Nephron (organoid): ENCODE measurements around the gene MYLIP.

ENCODE experiments used
- H3K27ac Mint-ChIP-seq, 3 experiments: 2 replicates each; pipeline ENCODE4 v1.8.0; 2020; ENCODE audit warnings: mixed read lengths in 3 of 3, mild to moderate bottlenecking in 2 of 3, moderate library complexity in 1 of 3
- H3K27me3 Mint-ChIP-seq: 2 replicates; pipeline ENCODE4 v1.8.0; 2021; ENCODE audit warnings: low read depth, mild to moderate bottlenecking, moderate library complexity, mixed read lengths
- H3K36me3 Mint-ChIP-seq: 2 replicates; pipeline ENCODE4 v1.8.0; 2020; ENCODE audit warnings: low read depth, mixed read lengths
- H3K4me1 Mint-ChIP-seq: 2 replicates; pipeline ENCODE4 v1.8.0; 2020; ENCODE audit warnings: mixed read lengths
- H3K4me3 Mint-ChIP-seq, 3 experiments: 2 replicates each; pipeline ENCODE4 v1.8.0; 2020; ENCODE audit warnings: mild to moderate bottlenecking in 3 of 3, mixed read lengths in 3 of 3, moderate library complexity in 2 of 3
- H3K9me3 Mint-ChIP-seq: 2 replicates; pipeline ENCODE4 v1.8.0; 2020; ENCODE audit warnings: mixed read lengths
- CTCF ChIP-seq, 3 experiments: fragments of 200-600 bp; sonication (generic); IDR thresholded peaks; one replicate each; pipeline ENCODE4 v1.5.0; 2021; ENCODE audit warnings: antibody characterized with exemption in 3 of 3; ENCODE audit not compliant: unreplicated experiment in 3 of 3

MYLIP gene

GRCh38 chr6:16092990-16093389 is 35.9 kb upstream of the MYLIP start:
- H3K27me3 Mint-ChIP-seq, result peaks cover 4% of the 10 kb centered on the region
- peaks cover 3% of the 10 kb centered on the region for H3K9me3 Mint-ChIP-seq
- H3K36me3 Mint-ChIP-seq, result no peaks in the 10 kb centered on the region
- no peak overlapping the region for H3K4me3 Mint-ChIP-seq
- no peak for TF ChIP-seq CTCF (IDR thresholded peaks at IDR 0.05; ENCODE audit: unreplicated experiment in 3 of 3)
- H3K27ac Mint-ChIP-seq, result no peak overlapping the region
- peaks cover 6% of the 10 kb centered on the region for H3K4me1 Mint-ChIP-seq

GRCh38 chr6:16095180-16095579 is 33.7 kb upstream of the MYLIP start:
- Mint-ChIP-seq H3K27ac (no peak overlapping the region), H3K4me3 (no peak overlapping the region), H3K4me1 (peaks cover 6% of the 10 kb centered on the region), H3K9me3 (peaks cover 3% of the 10 kb centered on the region), H3K36me3 (peaks cover under 1% of the 10 kb centered on the region), H3K27me3 (peaks cover 4% of the 10 kb centered on the region)
- TF ChIP-seq CTCF (IDR thresholded peaks at IDR 0.05; ENCODE audit: unreplicated experiment in 3 of 3), result no peak

- Mint-ChIP-seq H3K4me1 (peaks cover 25% of the 10 kb centered on the region), H3K9me3 (peaks cover 11% of the 10 kb centered on the region), H3K27me3 (no peaks in the 10 kb centered on the region), H3K4me3 (no peak overlapping the region), H3K36me3 (peaks cover 4% of the 10 kb centered on the region), H3K27ac (no peak overlapping the region)
- TF ChIP-seq CTCF (IDR thresholded peaks at IDR 0.05; ENCODE audit: unreplicated experiment in 3 of 3), result no peak
Observed at GRCh38 chr6:16097382-16098171, 31.3 kb upstream of the MYLIP start.

GRCh38 chr6:16098211-16098610 is 30.7 kb upstream of the MYLIP start:
- no peak overlapping the region for H3K27ac Mint-ChIP-seq
- no peak overlapping the region for H3K4me3 Mint-ChIP-seq
- H3K4me1 Mint-ChIP-seq, result peaks cover 26% of the 10 kb centered on the region
- H3K27me3 Mint-ChIP-seq, result no peaks in the 10 kb centered on the region
- peaks cover 11% of the 10 kb centered on the region for H3K9me3 Mint-ChIP-seq
- no peak for TF ChIP-seq CTCF (IDR thresholded peaks at IDR 0.05; ENCODE audit: unreplicated experiment in 3 of 3)
- H3K36me3 Mint-ChIP-seq, result peaks cover 4% of the 10 kb centered on the region

- no peaks in the 10 kb centered on the region for H3K27me3 Mint-ChIP-seq
- peaks cover 7% of the 10 kb centered on the region for H3K9me3 Mint-ChIP-seq
- peaks cover 4% of the 10 kb centered on the region for H3K36me3 Mint-ChIP-seq
- H3K4me1 Mint-ChIP-seq, result peaks cover 54% of the 10 kb centered on the region
- peak overlapping the region in 2 of 3 experiments; percentile 32 to 74 for H3K27ac Mint-ChIP-seq
- H3K4me3 Mint-ChIP-seq, result no peak overlapping the region
- no peak for TF ChIP-seq CTCF (IDR thresholded peaks at IDR 0.05; ENCODE audit: unreplicated experiment in 3 of 3)
Observed at GRCh38 chr6:16102208-16102607, 26.7 kb upstream of the MYLIP start.

GRCh38 chr6:16103722-16104121 is 25.2 kb upstream of the MYLIP start:
- H3K36me3 Mint-ChIP-seq, result peaks cover 4% of the 10 kb centered on the region
- peaks cover 7% of the 10 kb centered on the region for H3K9me3 Mint-ChIP-seq
- peak overlapping the region in 2 of 3 experiments; percentile 11 to 39 for H3K4me3 Mint-ChIP-seq
- H3K4me1 Mint-ChIP-seq, result peaks cover 69% of the 10 kb centered on the region
- no peak for TF ChIP-seq CTCF (IDR thresholded peaks at IDR 0.05; ENCODE audit: unreplicated experiment in 3 of 3)
- H3K27ac Mint-ChIP-seq, result peak overlapping the region; percentile 29 to 63 (median 63)
- H3K27me3 Mint-ChIP-seq, result no peaks in the 10 kb centered on the region
